B cell (primary cell): ENCODE results near the gene PRSS33. TPM values are rescaled to one million over a fixed set of nuclear protein-coding genes. Genes with fewer than 3 reads are reported as not detected.

Experiments
- ATAC-seq: fragments of 200-7000 bp; cut with Tn5 transposase; one replicate; pipeline ENCODE4 v1.10.0; 2021; ENCODE audit warnings: low read depth, mild to moderate bottlenecking, moderate number of reproducible peaks, moderate library complexity
- CTCF ChIA-PET: fragments of 350-600 bp; sonication (Branson Sonifier 250); formaldehyde crosslinking; loops from one replicate; lab custom pipeline; 2021; ENCODE audit warnings: antibody characterized with exemption, inconsistent platforms; lab: Charles Lee
- POLR2A ChIA-PET: fragments of 350-600 bp; sonication (Branson Sonifier 250); formaldehyde crosslinking; loops from one replicate; lab custom pipeline; 2021; ENCODE audit warnings: antibody characterized with exemption; lab: Charles Lee
- DNase-seq: peaks from one replicate; pipeline ENCODE4 v3.0.0; 2013
- H2AFZ ChIP-seq: 2 replicates; pipeline ENCODE4 v1.6.1; 2012; ENCODE audit warnings: mild to moderate bottlenecking, low read depth, low read length; ENCODE audit not compliant: insufficient read depth, poor library complexity, severe bottlenecking
- H3K27ac ChIP-seq, 2 donors: 1 replicate in 1 of 2; 2 replicates in 1 of 2; pipeline ENCODE4 v1.5.1; 2012 to 2013; ENCODE audit warnings: low read length in 2 of 2, mild to moderate bottlenecking in 2 of 2, moderate library complexity in 1 of 2
- H3K27me3 ChIP-seq, 4 experiments: fragments of 200-600 bp in 1 of 4; sonication (generic) in 1 of 4; replicated peaks in 1 of 4; 1 replicate in 2 of 4; 2 replicates in 2 of 4; pipeline versions ENCODE4 v1.6.1 to v1.7.0; 2013 to 2016; ENCODE audit warnings: low read length in 3 of 4, mild to moderate bottlenecking in 2 of 4, mixed read lengths in 1 of 4, moderate library complexity in 1 of 4; ENCODE audit not compliant: insufficient read depth in 4 of 4, control insufficient read depth in 3 of 4; ENCODE audit errors: control extremely low read depth in 1 of 4
- H3K36me3 ChIP-seq, 2 experiments: replicated peaks in 1 of 2; 1 replicate in 1 of 2; 2 replicates in 1 of 2; pipeline versions ENCODE4 v1.6.1 to v1.7.1; 2013; ENCODE audit warnings: low read length in 1 of 2; ENCODE audit not compliant: insufficient read depth in 2 of 2, control insufficient read depth in 1 of 2; ENCODE audit errors: control extremely low read depth in 1 of 2, extremely low read depth in 1 of 2
- H3K4me1 ChIP-seq, 2 donors: fragments of 200-600 bp in 1 of 2; sonication (generic) in 1 of 2; 1 replicate in 1 of 2; 2 replicates in 1 of 2; pipeline versions ENCODE4 v1.5.1 to v1.6.1; 2013 to 2017; ENCODE audit warnings: low read length in 2 of 2; ENCODE audit not compliant: control insufficient read depth in 2 of 2, insufficient read depth in 2 of 2
- H3K4me2 ChIP-seq: replicated peaks from 2 replicates; pipeline ENCODE3; 2012; ENCODE audit warnings: mild to moderate bottlenecking, low read depth, low read length; ENCODE audit not compliant: poor library complexity, severe bottlenecking
- H3K4me3 ChIP-seq, 5 experiments: fragments of 200-600 bp in 1 of 5; sonication (generic) in 1 of 5; 1 replicate in 3 of 5; 2 replicates in 2 of 5; pipeline versions ENCODE4 v1.5.1 to v1.7.0; 2011 to 2016; ENCODE audit warnings: low read length in 4 of 5, mild to moderate bottlenecking in 4 of 5, low read depth in 2 of 5, control low read depth in 1 of 5, moderate library complexity in 1 of 5; ENCODE audit not compliant: insufficient read depth in 1 of 5; ENCODE audit errors: control extremely low read depth in 1 of 5, extremely low read depth in 1 of 5
- H3K79me2 ChIP-seq: fragments of 200-600 bp; sonication (generic); one replicate; pipeline ENCODE4 v1.6.0; 2016; ENCODE audit warnings: low read length; ENCODE audit not compliant: control insufficient read depth, insufficient read depth
- H3K9ac ChIP-seq: fragments of 200-600 bp; sonication (generic); 2 replicates; pipeline ENCODE4 v1.6.1; 2017; ENCODE audit warnings: mild to moderate bottlenecking, low read length, moderate library complexity
- H3K9me3 ChIP-seq, 3 donors: one replicate each; pipeline versions ENCODE4 v1.6.1 to v1.7.1; 2013; ENCODE audit warnings: low read length in 2 of 3; ENCODE audit not compliant: control insufficient read depth in 2 of 3, insufficient read depth in 1 of 3; ENCODE audit errors: control extremely low read depth in 1 of 3
- H4K20me1 ChIP-seq: 2 replicates; pipeline ENCODE4 v1.6.0; 2012; ENCODE audit warnings: mild to moderate bottlenecking, low read length; ENCODE audit not compliant: insufficient read depth, control insufficient read depth, poor library complexity, severe bottlenecking
- H3K27ac Mint-ChIP-seq: one replicate; pipeline ENCODE4 v1.8.0; 2021; ENCODE audit warnings: mixed read lengths
- H3K27me3 Mint-ChIP-seq: one replicate; pipeline ENCODE4 v1.8.0; 2021; ENCODE audit warnings: mixed read lengths
- H3K4me1 Mint-ChIP-seq: one replicate; pipeline ENCODE4 v1.8.0; 2021; ENCODE audit warnings: mixed read lengths
- H3K4me3 Mint-ChIP-seq: one replicate; pipeline ENCODE4 v1.8.0; 2021; ENCODE audit warnings: mixed read lengths
- H3K9me3 Mint-ChIP-seq: one replicate; pipeline ENCODE4 v1.8.0; 2022; ENCODE audit warnings: mixed read lengths; ENCODE audit not compliant: insufficient read depth
- CTCF ChIP-seq: fragments of 200-600 bp; IDR thresholded peaks from one replicate; pipeline ENCODE4 v1.8.0; 2022; ENCODE audit warnings: antibody characterized with exemption, mild to moderate bottlenecking
- EZH2 ChIP-seq: IDR thresholded peaks from 2 replicates; pipeline ENCODE4 v1.6.1; 2012; ENCODE audit warnings: borderline replicate concordance, low read depth, mild to moderate bottlenecking, moderate library complexity, low read length; ENCODE audit not compliant: insufficient read depth, poor library complexity, severe bottlenecking
- WGBS: methylation state at CpG from one replicate; pipeline ENCODE4 v1.1.5; 2013; ENCODE audit warnings: missing lambda C conversion rate; ENCODE audit not compliant: insufficient coverage; 5-methylcytosine and 5-hydroxymethylcytosine counted together
- intact Hi-C: fragments of 100-400 bp; cut with micrococcal nuclease; formaldehyde crosslinking; loops from one replicate; pipeline ENCODE4 v1.10.0; 2022
- polyA plus RNA-seq: library from polyadenylated mRNA; depleted of rRNA; stranded (reverse); fragments of >200 nt; gene quantifications from 2 replicates; pipeline ENCODE4 v1.2.3, GENCODE V29; 2012
- total RNA-seq, 2 donors: library from RNA; stranded (reverse); fragments of 120-200 nt in 1 of 2; gene quantifications; 1 replicate in 1 of 2; 2 replicates in 1 of 2; pipeline versions ENCODE4 v1.2.3 to v1.2.4, GENCODE V29; 2013 to 2022

The PRSS33 gene
- total and polyA plus RNA-seq, 2 donors (not counting 1 experiment from before 2014, with no cell fraction given): not detected

- peaks cover 0 to 9% (median 0%) of the 10 kb centered on the region in 3 donors for H3K9me3 ChIP-seq
- DNase-seq: peak; percentile 19
- no peak overlapping the region for H3K9ac ChIP-seq
- no peak overlapping the region for H3K27ac ChIP-seq
- no peak for TF ChIP-seq EZH2
- TF ChIP-seq CTCF: no peak
- peaks cover 55% of the 10 kb centered on the region for H3K79me2 ChIP-seq
- peaks cover 5% of the 10 kb centered on the region for H3K4me1 Mint-ChIP-seq
- H3K36me3 ChIP-seq: peaks cover 1 to 94% of the 10 kb centered on the region in 2 experiments
- no peak overlapping the region for H3K4me2 ChIP-seq
- ChIA-PET CTCF (no interaction called here), POLR2A (interaction anchor here (1.2 kb wide), 1 partner anchor 15 kb away, joined by 3 read pairs; the partner anchor contains the start of gene SRRM2)
- peaks cover 85% of the 10 kb centered on the region for H4K20me1 ChIP-seq
- intact Hi-C loops: no loop called here
- no peaks in the 10 kb centered on the region for H3K4me1 ChIP-seq
- H3K27me3 ChIP-seq: no peaks in the 10 kb centered on the region
- no peak overlapping the region for H3K4me3 Mint-ChIP-seq
- H3K27ac Mint-ChIP-seq: no peak overlapping the region
- no peak overlapping the region for H3K4me3 ChIP-seq
- no peaks in the 10 kb centered on the region for H3K9me3 Mint-ChIP-seq
- 90% methylated on average over 10 of the region's 14 CpGs for WGBS
- no peak for ATAC-seq
- no peak overlapping the region for H2AFZ ChIP-seq
- H3K27me3 Mint-ChIP-seq: no peaks in the 10 kb centered on the region
Observed at GRCh38 chr16:2767891-2768290, 19.5 kb downstream of the PRSS33 start.

GRCh38 chr16:2767140-2767731, 20.1 kb downstream of the PRSS33 start:
- ChIA-PET CTCF (no interaction called here), POLR2A (interaction anchor here (0.5 to 1.2 kb wide), 2 partner anchors 15 to 1506 kb away, joined by 3 to 4 read pairs; partner anchors contain the start of gene SRRM2)
- no peaks in the 10 kb centered on the region for H3K4me1 ChIP-seq
- WGBS: 97% methylated on average over 19 of the region's 19 CpGs
- peaks cover 88% of the 10 kb centered on the region for H4K20me1 ChIP-seq
- H3K4me1 Mint-ChIP-seq: peaks cover 2% of the 10 kb centered on the region
- H3K9ac ChIP-seq: no peak overlapping the region
- peaks cover 55% of the 10 kb centered on the region for H3K79me2 ChIP-seq
- no peaks in the 10 kb centered on the region for H3K27me3 Mint-ChIP-seq
- peaks cover 1 to 100% of the 10 kb centered on the region in 2 experiments for H3K36me3 ChIP-seq
- ATAC-seq (no peak), DNase-seq (peak; percentile 18)
- H3K4me3 ChIP-seq: no peak overlapping the region
- no peak overlapping the region for H3K27ac Mint-ChIP-seq
- no peaks in the 10 kb centered on the region for H3K9me3 Mint-ChIP-seq
- H3K4me2 ChIP-seq: no peak overlapping the region
- no peaks in the 10 kb centered on the region for H3K27me3 ChIP-seq
- H2AFZ ChIP-seq: no peak overlapping the region
- no peak for TF ChIP-seq CTCF
- no peak for TF ChIP-seq EZH2
- intact Hi-C loops: no loop called here
- H3K4me3 Mint-ChIP-seq: no peak overlapping the region
- no peak overlapping the region for H3K27ac ChIP-seq
- H3K9me3 ChIP-seq: peaks cover 0 to 9% (median 0%) of the 10 kb centered on the region in 3 donors
